ENCODE results near the gene PDXK.

- TF ChIP-seq CTCF (IDR thresholded peaks at IDR 0.05; ENCODE audit: control extremely low read depth in 1 of 3, insufficient read depth in 1 of 3, low read depth in 1 of 3, low read length in 3 of 3), result no peak
- TF ChIP-seq SIN3A (conservative IDR thresholded peaks at IDR 0.05 in 1 of 2, IDR thresholded peaks at IDR 0.05 in 1 of 2; ENCODE audit: low read depth in 1 of 2, low read length in 2 of 2), result no peak
- no peak for TF ChIP-seq EZH2 (IDR thresholded peaks at IDR 0.05; ENCODE audit: low read depth, low read length, severe bottlenecking)
- TF ChIP-seq MAX (IDR thresholded peaks at IDR 0.05), result no peak
- no peak for TF ChIP-seq TEAD4 (IDR thresholded peaks at IDR 0.05; ENCODE audit: low read depth, low read length)
- TF ChIP-seq NRF1 (IDR thresholded peaks at IDR 0.05; ENCODE audit: low read depth, low read length), result no peak
- no peak for TF ChIP-seq JUND (IDR thresholded peaks at IDR 0.05; ENCODE audit: low read length)
- no peak for TF ChIP-seq CHD1 (IDR thresholded peaks at IDR 0.05; ENCODE audit: low read depth, low read length)
- no peak for TF ChIP-seq CBX8 (IDR thresholded peaks at IDR 0.05; ENCODE audit: borderline replicate concordance, low read depth, low read length)
- TF ChIP-seq POU5F1 (IDR thresholded peaks at IDR 0.05; ENCODE audit: low read depth, low read length), result no peak
- no peak for TF ChIP-seq RFX5 (IDR thresholded peaks at IDR 0.05; ENCODE audit: borderline replicate concordance, low read depth, low read length)
- no peak for TF ChIP-seq RAD21 (IDR thresholded peaks at IDR 0.05 in 1 of 2, conservative IDR thresholded peaks at IDR 0.05 in 1 of 2; ENCODE audit: low read depth in 2 of 2, low read length in 2 of 2)
- no peak for TF ChIP-seq BACH1 (IDR thresholded peaks at IDR 0.05; ENCODE audit: low read length)
- no peak for TF ChIP-seq ZNF274 (IDR thresholded peaks at IDR 0.05; ENCODE audit: borderline replicate concordance, extremely low read depth, low read length)
Observed at GRCh38 chr21:43797415-43797814, 78.5 kb downstream of the PDXK start.

All from H1 (cell line).